MG63 (cell line): ENCODE measurements around the gene GGT7. TPM values are rescaled to one million over a fixed set of nuclear protein-coding genes. Genes with fewer than 3 reads are reported as not detected.
"Not testable (repeated sequence)": the region's sequence is repeated elsewhere in the genome, so short reads cannot be mapped to it uniquely, and the experiment has no call there.

Experiments used
- DNase-seq: peaks from one replicate; pipeline ENCODE4 v3.0.0-alpha.2; 2020
- H3K27me3 ChIP-seq: fragments of 250-450 bp; sonication (Bioruptor Pico); 2 replicates; pipeline ENCODE4 v1.5.1; 2020; ENCODE audit warnings: mild to moderate bottlenecking, moderate library complexity
- H3K36me3 ChIP-seq: fragments of 250-450 bp; sonication (Bioruptor Pico); 2 replicates; pipeline ENCODE4 v1.5.1; 2020; ENCODE audit warnings: mild to moderate bottlenecking, moderate library complexity
- H3K4me3 ChIP-seq: fragments of 250-450 bp; sonication (Bioruptor Pico); 2 replicates; pipeline ENCODE4 v1.5.1; 2020; ENCODE audit warnings: mild to moderate bottlenecking, moderate library complexity
- H3K9me3 ChIP-seq: fragments of 250-450 bp; sonication (Bioruptor Pico); 2 replicates; pipeline ENCODE4 v1.5.1; 2020; ENCODE audit warnings: mild to moderate bottlenecking, moderate library complexity
- total RNA-seq: library from RNA; depleted of rRNA; stranded (reverse); fragments of >200 nt; shearing (Covaris generic); gene quantifications from 2 replicates; pipeline ENCODE4 v1.2.3, GENCODE V29; 2014; ENCODE audit warnings: low replicate concordance

GGT7 gene
- total RNA-seq, 1 experiment from 2014 or later, result 3.4 TPM

- Histone ChIP-seq H3K27me3 (no peaks in the 10 kb centered on the region), H3K36me3 (no peaks in the 10 kb centered on the region), H3K9me3 (0 out of 2 replicates have a peak, but pooled peaks cover 2% of the 10 kb centered on the region), H3K4me3 (no peak overlapping the region)
- DNase-seq, result no peak
These were observed 15.8 kb upstream of the GGT7 start for GRCh38 chr20:34888468-34888867.

GRCh38 chr20:34887023-34887422, 14.4 kb upstream of the GGT7 start:
- Histone ChIP-seq H3K36me3 (0 out of 2 replicates have a peak, but pooled peaks cover 5% of the 10 kb centered on the region), H3K4me3 (no peak overlapping the region), H3K27me3 (no peaks in the 10 kb centered on the region), H3K9me3 (0 out of 2 replicates have a peak, but pooled peaks cover 2% of the 10 kb centered on the region)
- no peak for DNase-seq

- Histone ChIP-seq H3K36me3 (0 out of 2 replicates have a peak, but pooled peaks cover 5% of the 10 kb centered on the region), H3K4me3 (no peak overlapping the region), H3K9me3 (0 out of 2 replicates have a peak, but pooled peaks cover 2% of the 10 kb centered on the region), H3K27me3 (no peaks in the 10 kb centered on the region)
- no peak for DNase-seq
These were observed 13.5 kb upstream of the GGT7 start for GRCh38 chr20:34886122-34886521.

- H3K36me3 ChIP-seq, result 0 out of 2 replicates have a peak, but pooled peaks cover 5% of the 10 kb centered on the region
- H3K27me3 ChIP-seq, result no peaks in the 10 kb centered on the region
- no peak overlapping the region for H3K4me3 ChIP-seq
- no peak for DNase-seq
- H3K9me3 ChIP-seq, result 0 out of 2 replicates have a peak, but pooled peaks cover 2% of the 10 kb centered on the region
These were observed 11.6 kb upstream of the GGT7 start for GRCh38 chr20:34884260-34884659.

GRCh38 chr20:34883809-34884208, 11.2 kb upstream of the GGT7 start:
- no peak for DNase-seq
- no peaks in the 10 kb centered on the region for H3K27me3 ChIP-seq
- 0 out of 2 replicates have a peak, but pooled peaks cover 5% of the 10 kb centered on the region for H3K36me3 ChIP-seq
- H3K4me3 ChIP-seq, result no peak overlapping the region
- 0 out of 2 replicates have a peak, but pooled peaks cover 2% of the 10 kb centered on the region for H3K9me3 ChIP-seq

GRCh38 chr20:34883087-34883688, 10.5 kb upstream of the GGT7 start:
- DNase-seq, result no peak
- H3K4me3 ChIP-seq, result no peak overlapping the region
- 0 out of 2 replicates have a peak, but pooled peaks cover 5% of the 10 kb centered on the region for H3K36me3 ChIP-seq
- no peaks in the 10 kb centered on the region for H3K27me3 ChIP-seq
- no peaks in the 10 kb centered on the region for H3K9me3 ChIP-seq

- no peak overlapping the region for H3K4me3 ChIP-seq
- H3K27me3 ChIP-seq, result no peaks in the 10 kb centered on the region
- no peaks in the 10 kb centered on the region for H3K9me3 ChIP-seq
- H3K36me3 ChIP-seq, result 0 out of 2 replicates have a peak, but pooled peaks cover 5% of the 10 kb centered on the region
- DNase-seq, result no peak
These were observed 9.0 kb upstream of the GGT7 start for GRCh38 chr20:34881689-34882088.

- not testable (repeated sequence) for H3K27me3 ChIP-seq, H3K36me3 ChIP-seq, H3K9me3 ChIP-seq, H3K4me3 ChIP-seq, DNase-seq
These were observed 8.3 kb upstream of the GGT7 start for GRCh38 chr20:34880971-34881370.

GRCh38 chr20:34880215-34880850, 7.7 kb upstream of the GGT7 start:
- no peaks in the 10 kb centered on the region for H3K27me3 ChIP-seq
- no peak overlapping the region for H3K4me3 ChIP-seq
- no peak for DNase-seq
- H3K36me3 ChIP-seq, result 0 out of 2 replicates have a peak, but pooled peaks cover 5% of the 10 kb centered on the region
- no peaks in the 10 kb centered on the region for H3K9me3 ChIP-seq

GRCh38 chr20:34876406-34877282, 4.0 kb upstream of the GGT7 start, which contains the start of gene ACSS2:
Gene ACSS2 (plus strand): TSS chr20:34876612. CDS start chr20:34876646, 34 bp downstream.
- H3K36me3 ChIP-seq, result no peaks in the 10 kb centered on the region
- peak; percentile 8 for DNase-seq
- H3K4me3 ChIP-seq, result peak within 1 kb of the TSS; percentile 70

GRCh38 chr20:34875642-34876405, 3.2 kb upstream of the GGT7 start:
- no peaks in the 10 kb centered on the region for H3K36me3 ChIP-seq
- DNase-seq, result peak; percentile 98
- H3K9me3 ChIP-seq, result no peaks in the 10 kb centered on the region

More at GRCh38 chr20:34876406-34877282, 4.0 kb upstream of the GGT7 start, which contains the start of gene ACSS2:
- no peaks in the 10 kb centered on the region for H3K9me3 ChIP-seq
- peaks cover 6% of the 10 kb centered on the region; the same call in 1 of the 2 replicates for H3K27me3 ChIP-seq

GRCh38 chr20:34874094-34874654, 1.5 kb upstream of the GGT7 start:
- no peaks in the 10 kb centered on the region for H3K36me3 ChIP-seq
- DNase-seq, result peak; percentile 69
- H3K9me3 ChIP-seq, result no peaks in the 10 kb centered on the region
- H3K27me3 ChIP-seq, result peaks cover 6% of the 10 kb centered on the region; the same call in 1 of the 2 replicates
- H3K4me3 ChIP-seq, result no peak overlapping the region

More at GRCh38 chr20:34875642-34876405, 3.2 kb upstream of the GGT7 start:
- Histone ChIP-seq H3K27me3 (peaks cover 6% of the 10 kb centered on the region; the same call in 1 of the 2 replicates), H3K4me3 (peak overlapping the region; percentile 70)

GRCh38 chr20:34873583-34874093, 982 bp upstream of the GGT7 start:
- Histone ChIP-seq H3K4me3 (no peak overlapping the region), H3K36me3 (no peaks in the 10 kb centered on the region), H3K9me3 (no peaks in the 10 kb centered on the region), H3K27me3 (peaks cover 6% of the 10 kb centered on the region; the same call in 1 of the 2 replicates)
- no peak for DNase-seq

- H3K27me3 ChIP-seq, result peaks cover 6% of the 10 kb centered on the region; the same call in 1 of the 2 replicates
- no peak for DNase-seq
- no peaks in the 10 kb centered on the region for H3K36me3 ChIP-seq
- peak overlapping the region; percentile 49 for H3K4me3 ChIP-seq
- no peaks in the 10 kb centered on the region for H3K9me3 ChIP-seq
These were observed 562 bp downstream of the GGT7 start for GRCh38 chr20:34871966-34872621.

GRCh38 chr20:34871320-34871926, 1.2 kb downstream of the GGT7 start:
- Histone ChIP-seq H3K9me3 (no peaks in the 10 kb centered on the region), H3K4me3 (no peak overlapping the region), H3K27me3 (peaks cover 6% of the 10 kb centered on the region; the same call in 1 of the 2 replicates), H3K36me3 (no peaks in the 10 kb centered on the region)
- no peak for DNase-seq
